Gastroesophageal sphincter (tissue), 4 donors: ENCODE data around the gene PARN. TPM values are rescaled to one million over a fixed set of nuclear protein-coding genes. Genes with fewer than 3 reads are reported as not detected.
"Not testable (repeated sequence)": the region's sequence is repeated elsewhere in the genome, so short reads cannot be mapped to it uniquely, and the experiment has no call there.

Source experiments
- ATAC-seq: fragments of 150-250 bp; one replicate; pipeline ENCODE4 v1.9.1; 2016; ENCODE audit warnings: mild to moderate bottlenecking, moderate library complexity
- H3K27ac ChIP-seq, 4 donors: fragments of 200-600 bp; sonication (generic) in 3 of 4; 1 replicate in 3 of 4; 2 replicates in 1 of 4; pipeline ENCODE4 v1.5.1; 2016 to 2019
- H3K27me3 ChIP-seq: fragments of 200-600 bp; sonication (generic); one replicate; pipeline ENCODE4 v1.5.1; 2019
- H3K36me3 ChIP-seq, 2 donors: fragments of 200-600 bp; sonication (generic); one replicate each; pipeline ENCODE4 v1.5.1; 2019; ENCODE audit warnings: control low read depth in 1 of 2
- H3K4me1 ChIP-seq, 3 donors: fragments of 200-600 bp; sonication (generic); 1 replicate in 2 of 3; 2 replicates in 1 of 3; pipeline ENCODE4 v1.5.1; 2016 to 2019; ENCODE audit warnings: control low read depth in 2 of 3
- H3K4me3 ChIP-seq, 2 donors: fragments of 200-600 bp; sonication (generic); one replicate each; pipeline ENCODE4 v1.5.1; 2019; ENCODE audit warnings: mild to moderate bottlenecking in 1 of 2, moderate library complexity in 1 of 2
- H3K9me3 ChIP-seq, 3 donors: fragments of 200-600 bp; sonication (generic); one replicate each; pipeline ENCODE4 v1.5.1; 2017 to 2019; ENCODE audit warnings: control low read depth in 2 of 3
- EP300 ChIP-seq: sonication (generic); formaldehyde crosslinking; IDR thresholded peaks from one replicate; pipeline ENCODE4 v1.6.1; 2017; ENCODE audit warnings: antibody characterized with exemption, mild to moderate bottlenecking
- POLR2A ChIP-seq, 2 donors: fragments of 450-650 bp; IDR thresholded peaks; one replicate each; pipeline ENCODE4 v1.6.1; 2017; ENCODE audit warnings: antibody characterized with exemption in 2 of 2, mild to moderate bottlenecking in 2 of 2, moderate library complexity in 1 of 2
- POLR2AphosphoS5 ChIP-seq: sonication (generic); formaldehyde crosslinking; IDR thresholded peaks from one replicate; pipeline ENCODE4 v1.6.1; 2017; ENCODE audit warnings: antibody characterized with exemption
- WGBS, 2 donors: methylation state at CpG; one replicate each; pipeline ENCODE4 v1.1.5; 2018; ENCODE audit warnings: low coverage in 1 of 2; 5-methylcytosine and 5-hydroxymethylcytosine counted together
- total RNA-seq, 4 donors: library from RNA; depleted of rRNA; stranded (reverse); fragments of >200 nt; gene quantifications; one replicate each; pipeline ENCODE4 v1.1.0, GENCODE V29; 2016
- TF ChIP-seq, protein P1 (sequence below), 4 experiments: fragments of 200-600 bp in 2 of 4; fragments of 450-650 bp in 2 of 4; sonication (generic) in 1 of 4; IDR thresholded peaks; one replicate each; pipeline ENCODE4 v1.5.1; 2017 to 2019; ENCODE audit warnings: antibody characterized with exemption in 4 of 4, mild to moderate bottlenecking in 2 of 4, moderate library complexity in 2 of 4

Gene PARN
- total RNA-seq, 4 donors from 2014 or later = 34.9 to 49.7 (median 40.0) TPM

DNA sequence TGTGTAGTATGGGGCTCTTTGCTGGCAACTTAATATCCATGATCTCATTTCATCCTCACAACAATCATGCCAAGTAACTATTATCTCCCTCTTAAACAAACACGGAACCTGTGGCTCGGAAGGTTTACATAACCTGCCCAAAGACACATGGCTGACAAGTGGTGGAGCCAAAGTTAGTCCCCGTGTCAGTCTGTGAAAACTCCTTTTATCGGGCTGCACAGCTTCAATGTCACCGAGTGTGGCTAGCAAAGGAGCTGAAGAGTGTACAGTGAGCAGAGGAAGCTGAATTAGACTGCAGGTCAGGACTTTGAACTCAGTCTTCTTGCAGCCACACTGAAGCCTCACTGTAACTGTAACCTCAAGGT is 80.3 kb downstream of the PARN start:
- WGBS, 2 donors = 27 to 39% methylated on average over 4 to 5 of the region's 5 CpGs
- no peaks in the 10 kb centered on the region for H3K27me3 ChIP-seq
- no peak for ATAC-seq
- no peak overlapping the region for H3K27ac ChIP-seq
- H3K9me3 ChIP-seq = no peaks in the 10 kb centered on the region
- no peak for TF ChIP-seq POLR2A (IDR thresholded peaks at IDR 0.05)
- TF ChIP-seq EP300 = no peak
- TF ChIP-seq, protein P1, sequence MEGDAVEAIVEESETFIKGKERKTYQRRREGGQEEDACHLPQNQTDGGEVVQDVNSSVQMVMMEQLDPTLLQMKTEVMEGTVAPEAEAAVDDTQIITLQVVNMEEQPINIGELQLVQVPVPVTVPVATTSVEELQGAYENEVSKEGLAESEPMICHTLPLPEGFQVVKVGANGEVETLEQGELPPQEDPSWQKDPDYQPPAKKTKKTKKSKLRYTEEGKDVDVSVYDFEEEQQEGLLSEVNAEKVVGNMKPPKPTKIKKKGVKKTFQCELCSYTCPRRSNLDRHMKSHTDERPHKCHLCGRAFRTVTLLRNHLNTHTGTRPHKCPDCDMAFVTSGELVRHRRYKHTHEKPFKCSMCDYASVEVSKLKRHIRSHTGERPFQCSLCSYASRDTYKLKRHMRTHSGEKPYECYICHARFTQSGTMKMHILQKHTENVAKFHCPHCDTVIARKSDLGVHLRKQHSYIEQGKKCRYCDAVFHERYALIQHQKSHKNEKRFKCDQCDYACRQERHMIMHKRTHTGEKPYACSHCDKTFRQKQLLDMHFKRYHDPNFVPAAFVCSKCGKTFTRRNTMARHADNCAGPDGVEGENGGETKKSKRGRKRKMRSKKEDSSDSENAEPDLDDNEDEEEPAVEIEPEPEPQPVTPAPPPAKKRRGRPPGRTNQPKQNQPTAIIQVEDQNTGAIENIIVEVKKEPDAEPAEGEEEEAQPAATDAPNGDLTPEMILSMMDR (IDR thresholded peaks at IDR 0.05) = no peak
- peaks cover 0 to 49% of the 10 kb centered on the region in 2 donors for H3K36me3 ChIP-seq
- no peak overlapping the region for H3K4me3 ChIP-seq
- peaks cover 0 to 11% (median 3%) of the 10 kb centered on the region in 3 donors for H3K4me1 ChIP-seq

DNA sequence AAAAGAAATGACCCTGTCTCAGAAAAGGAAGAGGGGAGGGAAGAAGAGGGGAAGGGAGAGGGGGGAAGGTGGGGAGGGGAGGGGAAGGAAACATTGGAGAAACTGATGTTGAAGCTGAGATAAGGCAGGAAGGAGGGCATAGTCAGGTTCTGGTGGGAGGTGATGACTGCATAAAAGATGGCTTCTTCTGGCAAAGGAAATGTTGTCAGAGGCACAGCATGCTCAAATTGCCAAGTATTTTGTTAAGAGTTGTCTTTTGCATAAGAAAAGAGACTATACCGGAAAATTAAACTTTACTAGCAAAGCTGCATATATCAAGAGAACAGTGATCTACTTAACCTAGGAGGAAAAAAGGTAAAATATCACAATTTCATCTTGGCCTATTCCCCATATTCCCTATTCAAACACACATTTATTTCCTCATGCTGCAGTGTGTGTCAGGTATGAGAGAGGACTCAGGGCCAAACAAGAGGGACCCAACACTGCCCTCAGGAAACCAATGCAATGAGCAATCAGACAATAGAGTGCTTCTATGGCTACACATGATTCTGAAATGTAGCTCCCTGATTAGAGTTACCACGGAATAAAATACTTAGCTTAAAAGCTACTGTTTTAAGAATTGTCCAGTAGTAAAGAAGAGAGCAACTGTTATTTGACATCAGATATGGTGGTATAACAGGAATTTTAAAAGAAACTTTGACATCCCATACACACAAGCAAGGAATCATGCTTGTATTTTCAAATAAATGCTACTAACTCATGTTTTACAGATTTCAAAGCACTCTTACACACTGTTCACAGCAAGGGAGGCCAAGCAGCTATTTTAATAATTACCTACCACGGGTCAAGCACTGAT is 80.9 kb downstream of the PARN start:
- H3K36me3 ChIP-seq = peaks cover 0 to 50% of the 10 kb centered on the region in 2 donors
- TF ChIP-seq EP300 (no peak), POLR2AphosphoS5 (no peak)
- H3K4me3 ChIP-seq = no peak overlapping the region
- H3K27me3 ChIP-seq = no peaks in the 10 kb centered on the region
- H3K4me1 ChIP-seq = peaks cover 0 to 11% (median 3%) of the 10 kb centered on the region in 3 donors
- 48 to 52% methylated on average over 3 of the region's 3 CpGs for WGBS, 2 donors
- H3K9me3 ChIP-seq = no peaks in the 10 kb centered on the region
- no peak for ATAC-seq
- no peak overlapping the region for H3K27ac ChIP-seq

DNA sequence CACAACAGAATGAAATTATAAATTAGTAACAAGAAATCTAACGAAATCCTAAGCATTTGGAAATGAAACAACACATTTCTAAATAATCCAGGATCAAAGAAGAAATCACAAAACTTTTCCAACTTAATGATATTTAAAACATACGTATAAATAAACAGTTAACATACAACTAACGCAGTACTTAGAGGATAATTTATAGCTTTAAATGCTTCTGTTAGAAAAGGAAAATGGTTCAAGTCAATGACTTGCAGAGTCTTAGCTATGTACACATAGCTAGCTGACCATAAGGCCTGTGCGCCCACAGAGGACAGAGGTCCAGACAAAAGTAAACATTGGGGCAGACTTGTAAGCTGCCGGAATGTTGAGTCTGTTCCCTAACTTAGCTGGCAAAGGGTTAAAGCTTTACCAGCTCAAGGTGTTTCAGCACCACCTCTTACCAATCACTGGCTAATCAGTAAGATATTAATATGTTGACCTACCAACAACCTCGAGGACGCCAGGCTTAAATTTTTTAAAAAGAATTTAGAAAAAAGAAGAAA is 84.6 kb downstream of the PARN start:
- Histone ChIP-seq H3K27ac (no peak overlapping the region), H3K4me1 (peaks cover 0 to 11% (median 3%) of the 10 kb centered on the region in 3 donors), H3K27me3 (no peaks in the 10 kb centered on the region), H3K36me3 (peaks cover 0 to 38% of the 10 kb centered on the region in 2 donors), H3K4me3 (no peak overlapping the region), H3K9me3 (peaks cover 0 to 11% (median 0%) of the 10 kb centered on the region in 3 donors)
- TF ChIP-seq, protein P1 (IDR thresholded peaks at IDR 0.05) = no peak
- no peak for TF ChIP-seq POLR2A (IDR thresholded peaks at IDR 0.05)
- TF ChIP-seq POLR2AphosphoS5 = no peak
- ATAC-seq = no peak
- 84 to 97% methylated on average over 5 to 7 of the region's 7 CpGs for WGBS, 2 donors

DNA sequence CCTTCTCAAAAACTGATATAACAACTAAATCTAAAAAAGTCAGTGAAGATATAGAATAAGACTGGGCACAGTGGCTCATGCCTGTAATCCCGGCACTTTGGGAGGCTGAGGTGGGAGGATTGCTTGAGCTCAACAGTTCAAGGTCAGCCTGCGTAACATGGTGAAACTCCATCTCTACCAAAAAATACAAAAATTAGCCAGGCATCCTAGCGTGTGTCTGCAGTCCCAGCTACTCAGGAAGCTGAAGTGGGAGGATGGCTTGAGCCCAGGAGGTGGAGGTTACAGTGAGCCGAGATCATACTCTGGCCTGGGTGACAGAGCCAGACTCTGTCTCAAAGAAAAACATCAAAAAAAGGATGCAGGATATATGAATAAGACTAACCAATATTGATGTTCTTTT is 85.2 kb downstream of the PARN start:
- not testable (repeated sequence) for H3K27ac ChIP-seq, H3K27me3 ChIP-seq, ATAC-seq, H3K4me3 ChIP-seq, H3K4me1 ChIP-seq
- WGBS, 2 donors = 63 to 89% methylated on average over 3 to 4 of the region's 4 CpGs
- Histone ChIP-seq H3K36me3 (peaks cover 0 to 41% of the 10 kb centered on the region in 2 donors), H3K9me3 (peaks cover 0 to 11% (median 0%) of the 10 kb centered on the region in 3 donors)

DNA sequence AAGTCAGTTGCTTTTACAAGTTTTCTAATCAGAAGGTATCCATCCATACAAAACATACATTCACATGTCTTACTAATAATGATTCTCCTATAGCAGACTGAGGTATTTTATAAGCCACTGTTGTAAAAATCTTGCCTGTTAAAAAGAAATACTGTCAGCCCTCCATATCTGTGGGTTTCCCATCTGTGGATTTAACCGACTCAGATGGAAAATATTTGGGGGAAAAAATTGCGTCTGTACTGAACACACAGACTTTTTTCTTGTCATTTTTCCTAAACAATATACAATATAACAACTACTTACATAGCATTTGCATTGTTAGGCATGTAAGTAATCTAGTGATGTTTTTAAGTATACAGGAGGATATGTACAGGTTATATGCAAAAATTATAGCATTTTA is 90.4 kb downstream of the PARN start:
- WGBS, 2 donors = 89 to 94% methylated on average over 2 of the region's 2 CpGs
- no peaks in the 10 kb centered on the region for H3K27me3 ChIP-seq
- H3K9me3 ChIP-seq = peaks cover 0 to 11% (median 0%) of the 10 kb centered on the region in 3 donors
- peaks cover 0 to 28% of the 10 kb centered on the region in 2 donors for H3K36me3 ChIP-seq
- no peak overlapping the region for H3K27ac ChIP-seq
- H3K4me1 ChIP-seq = no peaks in the 10 kb centered on the region
- ATAC-seq = no peak
- H3K4me3 ChIP-seq = no peak overlapping the region
- TF ChIP-seq, protein P1 (IDR thresholded peaks at IDR 0.05) = no peak
- TF ChIP-seq POLR2AphosphoS5 (no peak), POLR2A (IDR thresholded peaks at IDR 0.05) (no peak), EP300 (no peak)

DNA sequence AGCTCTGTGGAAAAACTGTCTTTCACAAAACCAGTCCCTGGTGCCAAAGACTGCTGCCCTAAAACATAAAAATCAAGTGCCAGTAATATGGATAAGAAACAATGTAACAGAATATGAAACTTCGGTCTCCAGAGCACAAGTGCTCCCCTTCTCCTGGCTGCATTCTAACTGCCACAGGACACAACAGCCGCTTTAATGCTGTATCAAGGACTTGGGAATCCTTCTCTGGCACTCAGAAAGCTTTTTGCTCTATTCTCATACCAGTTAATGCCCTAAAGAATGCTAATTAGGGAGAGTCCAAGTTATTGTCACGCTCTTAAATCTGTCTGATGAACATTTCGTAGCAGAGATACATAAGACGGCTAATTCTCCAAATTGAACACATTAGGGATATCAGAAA is 90.9 kb downstream of the PARN start:
- 79 to 92% methylated on average over 4 of the region's 5 CpGs for WGBS, 2 donors
- Histone ChIP-seq H3K27ac (no peak overlapping the region), H3K4me1 (no peaks in the 10 kb centered on the region), H3K4me3 (no peak overlapping the region), H3K9me3 (peaks cover 0 to 11% (median 0%) of the 10 kb centered on the region in 3 donors), H3K27me3 (no peaks in the 10 kb centered on the region), H3K36me3 (peaks cover 0 to 24% of the 10 kb centered on the region in 2 donors)
- ATAC-seq = no peak
- TF ChIP-seq, protein P1 (IDR thresholded peaks at IDR 0.05) = no peak
- TF ChIP-seq EP300 (no peak), POLR2AphosphoS5 (no peak), POLR2A (IDR thresholded peaks at IDR 0.05) (no peak)
